Gastroesophageal sphincter (tissue), 3 donors: ENCODE measurements around the gene PSMB7.

ENCODE experiments used
- CTCF ChIP-seq, 4 experiments: fragments of 200-600 bp in 2 of 4; fragments of 450-650 bp in 2 of 4; sonication (generic) in 1 of 4; IDR thresholded peaks; one replicate each; pipeline ENCODE4 v1.5.1; 2017 to 2019; ENCODE audit warnings: antibody characterized with exemption in 4 of 4, mild to moderate bottlenecking in 2 of 4, moderate library complexity in 2 of 4
- EP300 ChIP-seq: sonication (generic); formaldehyde crosslinking; IDR thresholded peaks from one replicate; pipeline ENCODE4 v1.6.1; 2017; ENCODE audit warnings: antibody characterized with exemption, mild to moderate bottlenecking
- POLR2AphosphoS5 ChIP-seq: sonication (generic); formaldehyde crosslinking; IDR thresholded peaks from one replicate; pipeline ENCODE4 v1.6.1; 2017; ENCODE audit warnings: antibody characterized with exemption

DNA sequence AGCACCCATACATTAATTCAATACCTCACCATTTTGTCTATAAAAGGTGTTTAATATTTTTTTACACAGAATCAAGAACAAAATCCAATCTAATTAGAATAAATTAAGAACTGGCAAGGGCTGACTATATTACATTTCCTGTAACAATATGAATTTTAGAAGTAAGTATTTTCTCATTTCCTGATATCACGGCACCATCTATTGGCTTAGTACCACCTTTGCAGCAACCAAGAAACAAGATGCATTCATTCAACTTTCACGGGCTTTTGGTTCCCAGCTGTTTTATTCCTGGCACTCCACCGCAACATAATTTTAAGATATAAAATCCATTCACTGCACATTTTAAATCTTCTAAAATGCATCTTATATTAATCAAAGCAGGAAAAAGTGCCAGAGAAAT lies 20.6 kb downstream of the PSMB7 start:
- TF ChIP-seq EP300 (no peak), CTCF (IDR thresholded peaks at IDR 0.05) (no peak), POLR2AphosphoS5 (no peak)
